ENCODE results near the gene PXN. TPM values are rescaled to one million over a fixed set of nuclear protein-coding genes. Genes with fewer than 3 reads are reported as not detected.

The PXN gene
- total RNA-seq, 2 donors from 2014 or later = 29.3 to 35.9 TPM

GRCh38 chr12:120235369-120236323 is 29.9 kb downstream of the PXN start:
- H3K4me3 ChIP-seq = no peak overlapping the region
- WGBS, 2 donors = 84 to 85% methylated on average over 14 to 18 of the region's 18 CpGs
- H3K27ac ChIP-seq = peak overlapping the region; percentile 67 to 88 (median 76)
- DNase-seq (no peak), ATAC-seq (no peak)
- TF ChIP-seq CTCF (IDR thresholded peaks at IDR 0.05) (no peak), POLR2A (IDR thresholded peaks at IDR 0.05) (no peak)
- H3K36me3 ChIP-seq (replicated peaks in 1 of 2; ENCODE audit: insufficient read depth in 1 of 2, low read depth in 2 of 2) = no peaks in the 10 kb centered on the region
- H3K9me3 ChIP-seq = no peaks in the 10 kb centered on the region
- peaks cover 63% of the 10 kb centered on the region for H3K4me1 ChIP-seq
- H3K27me3 ChIP-seq = no peaks in the 10 kb centered on the region
- intact Hi-C loops (cut with DNase I) = no loop called here

- Histone ChIP-seq H3K9me3 (no peaks in the 10 kb centered on the region), H3K4me1 (peaks cover 68% of the 10 kb centered on the region), H3K4me3 (no peak overlapping the region), H3K27me3 (no peaks in the 10 kb centered on the region), H3K36me3 (replicated peaks in 1 of 2; ENCODE audit: insufficient read depth in 1 of 2, low read depth in 2 of 2) (no peaks in the 10 kb centered on the region), H3K27ac (peak overlapping the region; percentile 67 to 88 (median 76))
- WGBS, 2 donors = 27 to 33% methylated on average over 6 to 13 of the region's 13 CpGs
- peak; percentile 86 for ATAC-seq
- intact Hi-C loops (cut with DNase I) = no loop called here
- DNase-seq = peak; percentile 84 to 92 (median 91)
- TF ChIP-seq POLR2A (IDR thresholded peaks at IDR 0.05) (peak in 1 of 3 donors; percentile 42), CTCF (IDR thresholded peaks at IDR 0.05) (peak in 5 of 7 experiments; percentile 6 to 56 (median 55))
Observed at GRCh38 chr12:120234643-120235368, 30.7 kb downstream of the PXN start.

GRCh38 chr12:120231316-120232011 is 34.1 kb downstream of the PXN start:
- no peak overlapping the region for H3K4me3 ChIP-seq
- ATAC-seq (peak; percentile 54), DNase-seq (peak; percentile 71 to 88 (median 86))
- TF ChIP-seq POLR2A (IDR thresholded peaks at IDR 0.05) (no peak), CTCF (IDR thresholded peaks at IDR 0.05) (peak in 4 of 7 experiments; percentile 11 to 32 (median 15))
- peaks cover 86% of the 10 kb centered on the region for H3K4me1 ChIP-seq
- intact Hi-C loops (cut with DNase I) = no loop called here
- H3K36me3 ChIP-seq (replicated peaks in 1 of 2; ENCODE audit: insufficient read depth in 1 of 2, low read depth in 2 of 2) = no peaks in the 10 kb centered on the region
- H3K9me3 ChIP-seq = no peaks in the 10 kb centered on the region
- 21 to 41% methylated on average over 3 of the region's 3 CpGs for WGBS, 2 donors
- no peaks in the 10 kb centered on the region for H3K27me3 ChIP-seq
- H3K27ac ChIP-seq = peak overlapping the region; percentile 80 to 88 (median 81)

- 45 to 53% methylated on average over 6 of the region's 6 CpGs for WGBS, 2 donors
- intact Hi-C loops (cut with DNase I) = no loop called here
- peak overlapping the region; percentile 80 to 88 (median 81) for H3K27ac ChIP-seq
- H3K27me3 ChIP-seq = no peaks in the 10 kb centered on the region
- DNase-seq (no peak), ATAC-seq (no peak)
- no peaks in the 10 kb centered on the region for H3K36me3 ChIP-seq (replicated peaks in 1 of 2; ENCODE audit: insufficient read depth in 1 of 2, low read depth in 2 of 2)
- no peak overlapping the region for H3K4me3 ChIP-seq
- peaks cover 84% of the 10 kb centered on the region for H3K4me1 ChIP-seq
- TF ChIP-seq CTCF (IDR thresholded peaks at IDR 0.05) = no peak
- no peak for TF ChIP-seq POLR2A (IDR thresholded peaks at IDR 0.05)
- H3K9me3 ChIP-seq = no peaks in the 10 kb centered on the region
Observed at GRCh38 chr12:120230974-120231315, 34.6 kb downstream of the PXN start.

All from body of pancreas (tissue), 4 donors.